Esophagus squamous epithelium (tissue), 4 donors: ENCODE results near the gene WDR54.

Experiments used
- POLR2A ChIP-seq, 4 donors: fragments of 450-650 bp; IDR thresholded peaks; one replicate each; pipeline ENCODE4 v1.6.1; 2017; ENCODE audit warnings: antibody characterized with exemption in 4 of 4, mild to moderate bottlenecking in 4 of 4, moderate library complexity in 3 of 4
- TF ChIP-seq, protein P1 (sequence below), 6 experiments: fragments of 450-650 bp in 4 of 6; fragments of 200-600 bp in 2 of 6; sonication (generic) in 2 of 6; IDR thresholded peaks; one replicate each; pipeline ENCODE4 v1.5.1; 2016 to 2019; ENCODE audit warnings: antibody characterized with exemption in 6 of 6, mild to moderate bottlenecking in 4 of 6, moderate library complexity in 4 of 6

DNA sequence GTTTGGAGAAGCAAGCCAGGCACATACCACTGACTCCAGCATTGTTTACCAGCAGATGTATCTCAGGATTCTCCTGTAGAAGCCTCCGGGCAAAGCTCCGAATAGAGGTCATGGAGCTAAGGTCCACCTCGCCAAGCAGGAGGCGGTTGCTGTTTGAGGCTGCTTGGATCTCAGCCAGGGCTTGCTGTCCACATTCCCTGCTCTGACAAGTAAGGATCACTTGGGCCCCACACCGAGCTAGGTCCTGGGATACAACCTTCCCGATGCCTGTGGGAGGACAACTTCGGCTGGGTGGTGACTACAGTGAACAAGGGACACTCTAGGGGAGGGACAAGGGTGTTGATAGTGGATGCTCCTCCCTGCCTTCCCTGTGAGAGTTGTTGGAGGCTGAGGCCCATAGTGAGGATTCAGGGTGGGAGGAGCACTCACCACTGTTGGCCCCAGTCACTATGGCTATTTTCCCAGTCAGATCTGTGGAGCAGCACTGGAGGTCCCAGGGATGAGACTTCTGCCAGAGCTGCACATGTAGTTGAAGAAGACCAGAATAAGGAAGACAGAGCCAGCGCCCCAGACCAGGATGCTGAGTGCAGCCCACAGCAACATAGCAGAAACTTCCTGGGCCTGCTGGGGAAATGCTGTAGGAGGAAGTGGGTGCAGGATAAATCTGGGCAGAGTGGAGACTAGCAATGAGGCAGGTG lies 8.4 kb upstream of the WDR54 start:
- TF ChIP-seq, protein P1, sequence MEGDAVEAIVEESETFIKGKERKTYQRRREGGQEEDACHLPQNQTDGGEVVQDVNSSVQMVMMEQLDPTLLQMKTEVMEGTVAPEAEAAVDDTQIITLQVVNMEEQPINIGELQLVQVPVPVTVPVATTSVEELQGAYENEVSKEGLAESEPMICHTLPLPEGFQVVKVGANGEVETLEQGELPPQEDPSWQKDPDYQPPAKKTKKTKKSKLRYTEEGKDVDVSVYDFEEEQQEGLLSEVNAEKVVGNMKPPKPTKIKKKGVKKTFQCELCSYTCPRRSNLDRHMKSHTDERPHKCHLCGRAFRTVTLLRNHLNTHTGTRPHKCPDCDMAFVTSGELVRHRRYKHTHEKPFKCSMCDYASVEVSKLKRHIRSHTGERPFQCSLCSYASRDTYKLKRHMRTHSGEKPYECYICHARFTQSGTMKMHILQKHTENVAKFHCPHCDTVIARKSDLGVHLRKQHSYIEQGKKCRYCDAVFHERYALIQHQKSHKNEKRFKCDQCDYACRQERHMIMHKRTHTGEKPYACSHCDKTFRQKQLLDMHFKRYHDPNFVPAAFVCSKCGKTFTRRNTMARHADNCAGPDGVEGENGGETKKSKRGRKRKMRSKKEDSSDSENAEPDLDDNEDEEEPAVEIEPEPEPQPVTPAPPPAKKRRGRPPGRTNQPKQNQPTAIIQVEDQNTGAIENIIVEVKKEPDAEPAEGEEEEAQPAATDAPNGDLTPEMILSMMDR (IDR thresholded peaks at IDR 0.05) = no peak
- TF ChIP-seq POLR2A (IDR thresholded peaks at IDR 0.05) = no peak
